HG02970 (cell line): Measurements from ENCODE around the gene UNC93B1.
A peak's percentile ranks its signal among the peaks of the same experiment; 100 is the strongest.

Source experiments
- ATAC-seq: cut with Tn5 transposase; IDR thresholded peaks from one replicate; pipeline ENCODE4 v1.9.1; 2021; ENCODE audit warnings: mild to moderate bottlenecking, moderate library complexity, moderate number of reproducible peaks; ENCODE audit not compliant: unreplicated experiment, low FRiP score

The UNC93B1 gene

GRCh38 chr11:68040957-68041591, 37.2 kb upstream of the UNC93B1 start:
- no peak for ATAC-seq

DNA sequence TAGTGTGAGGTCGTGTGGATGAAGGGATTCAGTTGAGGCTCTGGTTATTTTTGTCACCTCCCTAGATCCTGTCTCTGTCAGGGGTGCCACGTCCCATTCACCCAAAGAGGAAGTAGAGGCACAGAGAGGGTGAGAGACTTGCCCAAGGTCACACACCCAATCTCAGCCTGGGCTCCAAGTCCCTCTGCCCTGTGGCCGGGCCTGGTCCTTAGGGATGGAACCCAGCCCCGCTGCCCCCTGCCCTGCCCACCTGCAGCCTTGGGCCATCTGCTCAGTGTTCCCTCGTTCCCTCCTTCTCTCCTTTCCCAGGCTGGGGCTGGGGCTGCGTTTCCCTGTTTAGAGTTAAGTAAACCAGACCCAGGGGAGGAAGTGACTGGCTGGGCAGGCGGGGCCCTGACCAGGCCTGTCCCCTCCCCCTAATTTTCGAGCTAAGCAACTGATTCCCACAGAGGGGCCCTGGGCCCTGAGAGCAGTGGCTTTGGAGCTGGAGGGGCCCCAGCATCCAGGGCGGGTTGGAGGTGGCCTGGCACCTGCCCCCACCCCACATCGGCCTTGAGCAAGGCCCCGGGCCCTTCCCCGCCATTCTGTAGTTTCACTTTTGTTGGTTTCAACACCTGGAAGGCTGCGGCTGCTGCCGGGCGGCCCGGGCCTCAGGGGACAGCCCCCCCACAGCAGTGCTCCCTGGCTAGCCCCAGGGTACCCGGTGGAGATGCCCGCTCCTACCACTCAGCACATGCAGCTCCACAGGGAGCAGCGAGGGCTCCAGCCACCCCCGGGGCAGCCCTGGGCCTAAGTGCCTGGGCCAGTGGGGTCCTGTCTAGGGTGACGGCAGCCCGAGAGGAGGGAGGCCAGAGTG, 36.4 kb upstream of the UNC93B1 start:
- ATAC-seq: no peak

DNA sequence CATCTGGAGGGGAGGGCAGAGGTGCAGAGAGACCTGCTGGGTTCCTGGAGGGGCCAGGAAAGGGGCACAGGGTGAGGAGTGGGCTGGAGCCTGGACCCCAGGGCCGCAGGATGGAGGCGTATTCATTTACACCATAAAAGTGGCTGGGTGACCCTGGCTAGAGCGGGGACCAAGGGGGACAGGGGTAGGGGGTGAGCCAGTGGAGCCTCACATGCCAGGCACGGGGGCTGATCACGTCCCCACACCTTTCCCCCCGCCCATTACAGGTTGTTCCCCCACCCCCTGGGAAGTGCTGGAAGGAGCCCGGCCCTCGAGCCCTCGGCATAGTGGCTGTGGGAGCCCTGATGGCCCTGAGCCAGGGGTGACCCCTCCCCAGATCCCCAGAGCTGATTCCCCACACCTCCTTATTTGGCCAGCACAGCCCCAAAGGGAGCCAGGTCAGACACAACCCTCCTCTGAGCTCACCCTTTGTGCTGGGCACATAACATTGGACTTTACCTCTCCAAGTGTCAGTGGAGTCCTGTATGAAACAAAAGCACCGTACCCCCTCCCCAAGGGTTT, 35.7 kb upstream of the UNC93B1 start:
- ATAC-seq: no peak

- no peak for ATAC-seq
Observed at GRCh38 chr11:68038718-68039525, 35.0 kb upstream of the UNC93B1 start, which contains the start of gene TCIRG1. TCIRG1 (plus strand) TSS chr11:68039025; CDS start chr11:68041272, 2,247 bp downstream.

DNA sequence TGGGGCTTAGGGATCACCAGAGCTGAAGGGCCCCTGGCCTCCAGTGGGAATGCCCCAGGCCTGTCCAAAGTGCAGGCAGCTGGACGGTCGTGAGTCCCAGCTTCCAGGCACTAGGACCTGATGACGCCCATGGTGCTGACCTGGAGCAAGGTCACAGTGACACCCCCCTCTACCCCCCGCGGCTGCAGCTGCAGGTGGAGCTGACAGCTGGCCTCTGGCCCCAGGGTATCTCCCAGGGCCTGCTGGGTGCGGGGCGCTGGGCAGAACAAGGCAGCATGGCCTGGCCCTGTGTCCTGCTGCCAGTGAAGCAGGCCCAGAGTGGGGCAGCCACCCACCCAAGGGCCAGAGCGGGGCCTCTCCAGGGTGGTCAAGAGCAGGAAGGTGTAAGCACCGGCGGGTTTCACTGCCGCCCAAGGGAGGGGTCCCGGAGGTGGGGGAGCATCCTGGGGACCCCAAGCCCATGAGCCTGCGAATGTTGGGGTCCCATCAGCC, 34.4 kb upstream of the UNC93B1 start:
- ATAC-seq: no peak

DNA sequence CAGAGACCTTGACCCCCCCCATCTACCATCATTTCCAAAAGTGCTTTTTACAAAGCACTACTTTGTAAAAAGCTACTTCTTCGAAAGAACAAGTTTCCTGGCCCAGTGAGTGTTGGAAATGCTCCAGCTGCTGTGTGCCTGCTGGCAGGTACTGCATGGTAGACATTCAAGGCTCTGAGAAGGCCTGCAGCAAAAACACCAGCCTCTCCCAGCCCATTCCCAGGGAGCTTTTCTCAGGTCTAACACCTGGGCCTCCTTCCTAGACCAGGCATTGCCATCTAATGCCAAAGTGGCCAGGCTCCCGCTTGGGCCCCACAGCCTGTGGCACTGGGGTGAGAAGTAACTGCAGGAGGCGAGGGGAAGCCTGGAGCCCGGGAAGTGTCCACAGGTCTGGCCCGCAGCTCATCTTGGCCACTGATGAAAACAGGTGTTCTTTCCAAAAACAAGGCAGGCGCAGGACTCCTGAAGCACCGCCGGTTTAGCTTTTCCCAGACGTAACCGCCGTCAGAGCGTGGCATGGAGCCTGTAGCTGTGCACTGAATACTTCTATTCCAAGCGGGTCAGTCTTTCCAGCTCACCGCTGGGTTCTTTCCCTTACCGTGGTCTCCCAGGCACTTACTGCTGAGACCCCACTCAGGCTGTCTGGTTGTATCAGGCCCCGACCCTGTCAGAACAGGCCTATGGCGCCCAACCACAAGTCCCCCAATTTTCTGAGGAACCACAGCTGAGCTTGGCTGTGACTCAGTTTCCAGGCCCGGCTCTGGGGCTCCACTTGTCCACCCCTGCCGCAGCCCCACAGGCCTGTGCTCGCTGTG, 33.7 kb upstream of the UNC93B1 start:
- no peak for ATAC-seq

DNA sequence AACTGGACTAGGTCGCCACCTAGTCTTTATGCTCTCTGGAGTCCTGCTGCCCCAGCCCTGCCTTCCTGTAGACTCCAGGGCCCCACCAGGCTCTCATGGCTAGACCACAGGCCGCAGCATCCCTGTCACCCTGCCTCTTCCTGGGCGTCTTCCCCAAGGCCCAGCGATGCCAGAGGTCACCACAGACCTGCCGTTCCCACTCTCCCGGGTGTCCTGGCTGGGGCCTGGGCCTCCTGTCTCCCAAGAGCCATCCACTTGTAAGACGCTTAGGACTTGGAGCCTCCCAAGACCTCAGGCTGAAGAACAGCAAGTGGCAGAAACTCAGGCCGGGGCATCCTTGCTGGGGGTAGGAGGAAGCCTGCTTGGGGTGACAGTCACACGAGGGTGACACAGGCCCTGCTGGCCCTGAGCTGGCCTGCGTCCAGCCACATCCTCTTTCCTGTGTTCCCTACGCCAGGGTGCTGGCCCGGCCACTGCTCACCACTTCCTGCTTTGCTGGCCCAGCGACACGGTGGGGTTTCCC, 32.9 kb upstream of the UNC93B1 start:
- no peak for ATAC-seq

DNA sequence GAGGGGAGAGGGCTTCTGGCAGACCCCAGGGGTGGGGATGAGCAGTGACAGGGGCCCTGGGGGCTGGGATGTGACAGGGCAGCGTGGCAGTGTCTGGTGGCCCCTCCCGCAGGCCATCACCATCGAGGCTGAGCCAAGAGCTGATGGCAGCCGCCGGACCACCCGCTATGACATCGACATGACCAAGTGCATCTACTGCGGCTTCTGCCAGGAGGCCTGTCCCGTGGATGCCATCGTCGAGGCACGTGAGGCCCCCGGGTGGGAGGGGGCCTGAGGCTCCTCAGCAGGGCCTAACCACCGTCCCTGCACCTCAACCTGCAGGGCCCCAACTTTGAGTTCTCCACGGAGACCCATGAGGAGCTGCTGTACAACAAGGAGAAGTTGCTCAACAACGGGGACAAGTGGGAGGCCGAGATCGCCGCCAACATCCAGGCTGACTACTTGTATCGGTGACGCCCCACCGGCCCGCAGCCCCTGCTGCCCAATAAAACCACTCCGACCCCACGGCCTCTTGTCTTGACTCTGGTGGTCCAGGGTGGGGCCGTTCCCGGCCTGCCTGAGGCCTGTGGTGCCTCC, 32.3 kb upstream of the UNC93B1 start:
- ATAC-seq: no peak

GRCh38 chr11:68035266-68035876, 31.5 kb upstream of the UNC93B1 start:
- ATAC-seq: no peak

GRCh38 chr11:68033708-68034045, 29.8 kb upstream of the UNC93B1 start:
- ATAC-seq: no peak

DNA sequence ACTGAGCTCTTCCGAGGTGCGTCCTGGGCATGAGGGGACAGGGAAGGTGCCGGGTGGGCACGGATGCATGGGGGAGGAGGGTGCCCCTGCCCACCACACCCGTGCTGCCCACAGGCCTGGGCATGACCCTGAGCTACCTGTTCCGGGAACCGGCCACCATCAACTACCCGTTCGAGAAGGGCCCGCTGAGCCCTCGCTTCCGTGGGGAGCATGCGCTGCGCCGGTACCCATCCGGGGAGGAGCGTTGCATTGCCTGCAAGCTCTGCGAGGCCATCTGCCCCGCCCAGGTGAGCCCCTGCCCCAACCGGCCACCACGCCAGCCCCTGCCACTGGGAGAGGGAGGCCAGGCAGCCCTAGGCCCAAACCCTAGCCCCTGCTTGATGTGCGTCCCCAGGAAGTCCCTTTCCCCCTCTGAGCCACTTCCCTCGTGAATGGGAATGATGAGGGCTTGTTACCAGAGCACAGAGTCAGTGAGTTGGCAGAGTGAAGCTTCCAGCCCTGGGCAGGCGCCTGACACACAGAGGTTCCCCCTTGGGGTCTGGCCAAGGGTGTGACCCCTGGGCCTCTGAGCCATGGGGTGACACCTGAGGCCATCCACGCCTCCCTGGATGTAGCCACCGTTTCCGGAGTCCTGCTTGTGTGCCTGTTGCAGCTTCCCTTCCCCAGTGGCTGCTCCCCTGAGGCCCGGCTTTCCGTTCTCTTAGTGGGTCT, 29.3 kb upstream of the UNC93B1 start:
- ATAC-seq: no peak

DNA sequence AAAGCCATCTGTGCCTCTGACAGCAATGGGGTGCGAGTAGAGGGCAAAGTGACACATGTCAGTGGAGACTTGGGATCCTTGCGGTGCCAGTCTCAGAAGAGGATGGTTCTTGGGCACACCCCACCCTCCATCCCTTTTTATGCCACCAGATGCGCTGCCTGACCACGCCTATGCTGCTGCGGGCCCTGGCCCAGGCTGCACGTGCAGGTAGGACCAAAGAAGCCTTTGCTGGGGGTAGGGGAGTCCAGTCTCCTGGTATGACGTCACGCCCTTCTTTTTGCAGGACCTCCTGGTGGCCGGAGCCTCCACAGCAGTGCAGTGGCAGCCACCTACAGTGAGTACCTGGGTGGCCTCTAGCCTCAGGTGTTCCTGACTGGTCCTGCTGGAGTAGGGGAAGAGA, 28.1 kb upstream of the UNC93B1 start:
- ATAC-seq: no peak

- no peak for ATAC-seq
Observed at GRCh38 chr11:68031144-68031464, 27.2 kb upstream of the UNC93B1 start.

DNA sequence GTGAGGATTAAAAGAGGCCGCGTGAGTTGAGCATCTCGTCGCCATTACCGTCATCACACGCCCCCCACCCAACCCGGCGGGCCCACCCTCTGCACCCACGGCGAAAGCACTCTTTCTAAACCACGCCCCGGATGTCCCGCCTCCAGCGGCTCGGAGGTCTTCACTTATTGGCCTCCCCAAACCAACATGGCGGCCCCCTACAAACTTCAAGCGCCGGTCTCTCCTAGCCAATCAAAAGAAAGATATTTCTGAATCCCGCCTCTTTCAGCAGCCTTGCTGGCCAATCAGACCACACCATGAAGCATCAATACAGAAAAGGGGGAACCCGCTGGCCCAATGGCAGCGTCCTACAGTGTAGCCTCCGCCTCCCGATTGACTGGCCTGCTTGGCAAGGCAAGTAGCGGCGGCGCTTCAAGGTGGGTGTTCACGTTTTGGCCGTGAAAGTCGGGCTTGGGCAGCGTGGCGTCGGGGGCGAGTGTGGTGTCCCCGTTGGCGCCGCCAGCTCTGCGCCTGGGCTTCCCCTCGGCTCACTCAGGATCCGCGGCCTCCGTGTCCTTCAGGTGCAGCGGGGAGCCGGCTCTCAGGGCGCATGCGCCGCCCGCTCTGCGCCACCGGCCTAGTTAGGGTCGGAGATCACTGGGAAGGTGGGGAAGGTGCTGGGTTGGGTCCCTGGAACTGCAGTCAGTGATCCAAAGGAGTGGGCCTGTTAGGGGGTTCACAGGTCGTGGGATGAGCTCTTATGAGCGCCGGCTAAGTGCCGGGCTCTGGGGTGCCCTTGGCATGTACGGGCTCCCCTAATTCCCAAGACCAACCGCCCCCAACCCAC, 26.6 kb upstream of the UNC93B1 start, which contains the start of gene NDUFS8:
NDUFS8 (plus strand) TSS at position 364 of the 826 bp plus-strand sequence. CDS start 1,471 bp downstream, outside the sequence.
- peak; percentile 85 for ATAC-seq

DNA sequence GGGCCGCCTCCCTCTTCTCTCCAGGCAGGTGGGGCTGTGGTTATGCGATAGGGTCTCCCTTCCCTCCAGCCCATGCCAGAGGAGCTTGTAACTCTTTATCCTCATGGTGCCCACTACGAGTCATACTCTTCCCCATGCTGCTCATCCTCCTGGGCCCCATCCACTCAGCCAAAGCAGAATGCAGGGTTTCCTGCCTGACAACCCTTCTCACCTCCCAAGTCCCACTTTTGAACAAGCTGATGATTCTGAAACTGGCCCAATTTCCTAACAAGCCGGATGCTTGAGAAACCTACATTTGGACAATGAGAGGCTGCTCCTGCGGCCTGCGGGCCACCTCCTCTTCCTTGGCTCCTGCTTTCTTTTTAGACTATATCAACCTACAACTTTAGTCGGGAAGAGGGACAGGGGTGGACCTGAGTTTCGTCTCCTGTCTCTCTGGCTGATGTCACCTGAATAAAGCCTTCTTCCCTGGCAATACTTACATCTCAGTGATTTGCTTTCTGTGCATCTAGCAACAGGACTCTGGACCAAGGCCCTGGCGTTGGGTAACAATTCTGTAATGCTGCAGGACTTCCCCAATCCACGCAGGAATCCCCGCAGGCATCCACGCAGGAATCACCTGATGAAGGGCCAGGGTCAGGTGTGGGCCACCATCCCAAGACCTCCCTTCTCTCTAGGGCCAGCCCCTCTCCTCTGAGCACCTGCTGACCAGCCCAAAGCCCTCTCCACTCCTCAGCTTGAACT, 25.1 kb upstream of the UNC93B1 start:
- ATAC-seq: no peak

DNA sequence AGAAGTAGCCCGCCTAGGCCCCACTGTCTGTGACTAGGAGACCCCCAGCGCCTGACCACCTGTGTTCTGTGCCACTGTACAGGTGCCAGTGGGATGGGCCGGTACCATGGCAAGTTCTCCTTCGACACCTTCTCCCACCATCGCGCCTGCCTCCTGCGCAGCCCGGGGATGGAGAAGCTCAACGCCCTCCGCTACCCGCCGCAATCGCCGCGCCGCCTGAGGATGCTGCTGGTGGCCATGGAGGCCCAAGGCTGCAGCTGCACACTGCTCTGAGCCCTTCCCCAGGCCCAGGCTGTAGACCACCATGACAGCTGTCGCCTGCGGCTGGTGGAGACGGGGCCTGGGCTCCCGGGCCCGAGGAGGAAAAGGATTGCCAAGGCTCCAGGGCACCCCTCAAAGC, 23.8 kb upstream of the UNC93B1 start:
- no peak for ATAC-seq
